PFSK-1 (cell line): ENCODE results near the gene SLC9A9.

ENCODE experiments used
- POLR2AphosphoS5 ChIP-seq: IDR thresholded peaks from 2 replicates; pipeline ENCODE4 v1.6.1; 2012; ENCODE audit warnings: low read depth, mild to moderate bottlenecking, control low read depth, low read length, moderate library complexity
- REST ChIP-seq, 2 experiments: IDR thresholded peaks; 2 replicates each; pipeline versions ENCODE4 v1.6.1 to v1.8.0; 2011 to 2012; ENCODE audit warnings: low read depth in 2 of 2, low read length in 2 of 2, control low read depth in 1 of 2, inconsistent platforms in 1 of 2, mild to moderate bottlenecking in 1 of 2, moderate library complexity in 1 of 2; ENCODE audit not compliant: insufficient read depth in 1 of 2
- SIN3A ChIP-seq: IDR thresholded peaks from 2 replicates; pipeline ENCODE4 v1.6.1; 2012; ENCODE audit warnings: mild to moderate bottlenecking, low read length, moderate library complexity, borderline replicate concordance; ENCODE audit not compliant: insufficient read depth

GRCh38 chr3:143784446-143784845, 63.8 kb downstream of the SLC9A9 start:
- no peak for TF ChIP-seq POLR2AphosphoS5
- no peak for TF ChIP-seq SIN3A
- no peak for TF ChIP-seq REST (IDR thresholded peaks at IDR 0.05; ENCODE audit: insufficient read depth in 1 of 2, low read depth in 2 of 2, low read length in 2 of 2)
